ENCODE measurements around the gene ZNF677.
A peak's percentile ranks its signal among the peaks of the same experiment; 100 is the strongest.
"Not testable (repeated sequence)": the region's sequence is repeated elsewhere in the genome, so short reads cannot be mapped to it uniquely, and the experiment has no call there.

The ZNF677 gene

DNA sequence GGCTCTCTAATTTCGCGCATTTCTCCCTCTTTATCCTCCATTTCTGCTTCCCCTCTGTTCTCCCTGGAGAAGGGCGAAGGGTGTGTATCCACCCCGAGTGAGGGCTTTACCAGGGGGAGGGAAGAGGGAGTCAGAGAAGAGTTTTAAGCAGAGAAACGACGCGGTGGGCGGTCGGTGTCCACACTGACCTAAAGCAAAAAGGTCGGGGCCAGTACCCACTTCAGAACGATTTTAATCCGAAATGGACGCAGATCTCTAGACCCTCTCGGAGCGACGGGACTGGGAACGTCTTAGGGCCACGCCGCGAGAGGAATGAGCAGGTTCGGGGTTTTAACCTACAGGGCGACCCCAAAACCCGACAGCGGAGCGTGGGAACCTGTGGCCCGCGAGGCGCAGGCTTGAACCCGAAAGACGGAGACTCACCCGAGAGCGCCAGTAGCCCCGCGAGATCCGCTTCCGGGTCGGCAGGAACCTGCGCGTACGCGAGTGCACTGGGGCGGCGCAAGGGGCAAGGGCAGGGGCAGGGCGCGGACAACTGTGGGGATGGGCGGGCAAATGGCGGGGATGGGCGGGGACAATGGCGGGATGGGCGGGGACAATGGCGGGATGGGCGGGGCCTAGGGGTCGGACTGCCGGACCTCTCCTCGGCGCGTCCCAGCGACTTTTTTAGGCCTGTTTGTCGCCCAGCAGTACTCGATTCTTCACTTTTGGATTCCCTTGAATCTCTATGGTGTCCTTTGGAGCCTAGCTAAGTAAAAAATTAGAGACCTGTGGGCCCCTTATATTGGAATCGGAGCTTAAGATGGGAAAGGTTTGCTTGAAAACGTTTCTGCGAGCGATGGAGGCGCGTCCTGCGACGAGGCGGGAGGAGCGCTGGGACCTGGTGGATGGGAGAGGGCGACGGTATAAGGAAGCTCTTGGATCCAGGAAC is at the start of gene ZNF677:
Gene ZNF677 (minus strand): TSS at position 463 of the 931 bp plus-strand sequence. CDS start 3,323 bp downstream, outside the sequence.
- DNase-seq, result no peak

DNA sequence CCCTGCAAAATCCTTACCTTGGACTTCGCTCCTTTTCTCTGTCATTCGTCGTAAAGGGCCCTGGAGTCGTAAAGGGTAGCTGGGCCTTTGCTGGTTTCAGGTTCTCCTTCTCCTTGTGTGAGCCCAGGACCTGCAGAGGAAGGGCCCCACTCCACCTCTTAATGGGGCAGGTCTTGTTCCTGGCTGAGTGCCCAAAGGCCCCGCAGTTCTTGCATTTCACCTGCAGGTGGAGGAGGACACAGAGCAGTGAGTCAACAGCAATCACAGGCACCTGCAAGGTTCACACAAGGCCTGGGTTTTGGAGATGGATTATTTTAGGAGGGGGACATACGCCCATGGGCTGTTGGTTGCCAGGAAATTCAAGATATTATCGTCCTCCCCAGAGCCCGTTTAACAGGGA is 46.7 kb upstream of the ZNF677 start:
- DNase-seq, result not testable (repeated sequence)

DNA sequence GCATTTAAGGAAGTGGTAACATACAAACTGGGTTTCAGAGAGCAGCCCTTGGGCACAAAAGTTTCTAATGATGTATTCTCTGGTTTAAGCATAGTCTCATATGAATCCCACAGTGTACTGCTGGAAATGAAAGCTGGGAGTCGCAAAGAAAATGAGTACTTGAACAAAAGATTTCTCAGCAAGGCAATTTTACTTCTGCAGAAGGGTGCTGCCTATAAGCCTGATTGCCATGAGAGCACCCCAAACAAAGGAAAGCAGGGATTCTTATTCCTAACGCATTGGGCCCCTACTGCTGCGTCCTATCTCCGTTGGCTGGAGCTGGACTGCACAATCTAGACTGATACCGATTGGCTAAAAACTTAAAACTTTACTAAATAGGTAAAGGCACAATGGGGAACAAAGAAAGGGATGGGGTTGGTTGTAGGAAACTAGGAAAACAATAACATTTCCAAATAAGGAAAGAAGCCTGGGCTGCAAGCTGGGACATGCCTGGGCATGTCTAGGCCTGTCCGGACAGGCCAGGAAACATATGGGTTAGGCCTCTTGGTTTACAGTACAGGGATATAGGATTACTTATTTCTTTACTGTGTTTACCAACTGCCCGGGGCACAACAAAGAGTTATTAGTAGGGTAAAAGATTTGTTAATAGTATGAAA is 40.2 kb upstream of the ZNF677 start:
- no peak for DNase-seq

DNA sequence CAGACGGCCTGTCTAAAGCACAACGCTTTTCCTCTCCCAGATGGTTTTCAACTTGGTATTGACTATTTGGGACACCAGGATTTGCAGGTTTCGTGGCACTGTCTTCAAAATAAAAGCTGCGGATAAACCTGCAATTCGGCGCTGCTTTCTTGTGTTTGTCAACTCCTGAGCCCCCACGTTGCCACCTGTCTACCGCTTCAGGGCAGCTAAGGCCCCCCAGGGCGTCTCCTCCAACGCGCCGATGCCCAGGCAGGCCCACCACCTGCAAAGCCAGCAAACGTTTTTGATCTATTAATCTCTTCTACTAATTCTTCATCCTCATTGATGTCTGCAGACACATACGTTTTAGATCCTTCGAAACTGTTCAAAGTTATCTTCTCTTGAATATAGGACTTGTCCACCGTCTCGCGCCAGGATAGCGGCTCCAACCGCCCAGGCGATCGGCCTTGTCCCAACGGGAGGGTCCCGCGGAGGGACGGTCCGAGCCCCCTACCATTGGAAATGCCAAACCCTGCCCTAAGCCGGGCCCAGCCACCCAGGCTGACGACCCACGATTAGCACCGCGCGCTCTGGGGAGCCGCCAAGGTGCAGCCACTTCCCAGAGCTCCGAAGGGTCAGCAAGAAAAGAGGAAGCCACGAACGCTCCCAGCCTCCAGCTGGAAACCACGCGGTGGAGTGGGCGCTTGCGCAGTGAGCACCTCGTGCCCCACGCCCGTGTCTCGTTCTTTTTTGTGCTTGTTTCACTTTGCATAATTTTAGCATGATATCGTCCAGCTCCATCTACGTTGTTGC is 36.3 kb upstream of the ZNF677 start:
- no peak for DNase-seq

DNA sequence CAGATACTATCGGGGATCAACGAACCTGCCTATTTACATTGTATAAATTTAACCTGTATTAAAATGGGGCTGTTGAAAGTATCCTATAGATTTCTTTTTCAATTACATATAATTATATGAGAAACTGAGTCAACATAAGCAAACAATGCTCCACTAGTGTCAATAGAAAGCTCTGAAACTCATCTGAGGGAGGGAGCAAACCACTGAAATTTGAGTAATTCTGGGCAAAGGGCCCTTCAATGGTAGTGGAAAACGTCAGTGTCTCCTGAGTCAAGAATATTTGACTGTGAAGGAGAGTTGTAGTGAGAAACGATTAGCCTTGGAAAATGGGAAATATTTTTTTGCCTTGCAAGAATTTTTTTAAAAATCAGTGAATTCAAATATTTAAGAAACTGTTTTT is 30.4 kb upstream of the ZNF677 start:
- DNase-seq, result no peak

DNA sequence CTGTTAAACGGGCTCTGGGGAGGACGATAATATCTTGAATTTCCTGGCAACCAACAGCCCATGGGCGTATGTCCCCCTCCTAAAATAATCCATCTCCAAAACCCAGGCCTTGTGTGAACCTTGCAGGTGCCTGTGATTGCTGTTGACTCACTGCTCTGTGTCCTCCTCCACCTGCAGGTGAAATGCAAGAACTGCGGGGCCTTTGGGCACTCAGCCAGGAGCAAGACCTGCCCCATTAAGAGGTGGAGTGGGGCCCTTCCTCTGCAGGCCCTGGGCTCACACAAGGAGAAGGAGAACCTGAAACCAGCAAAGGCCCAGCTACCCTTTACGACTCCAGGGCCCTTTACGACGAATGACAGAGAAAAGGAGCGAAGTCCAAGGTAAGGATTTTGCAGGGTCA is 27.3 kb upstream of the ZNF677 start:
- DNase-seq, result not testable (repeated sequence)

DNA sequence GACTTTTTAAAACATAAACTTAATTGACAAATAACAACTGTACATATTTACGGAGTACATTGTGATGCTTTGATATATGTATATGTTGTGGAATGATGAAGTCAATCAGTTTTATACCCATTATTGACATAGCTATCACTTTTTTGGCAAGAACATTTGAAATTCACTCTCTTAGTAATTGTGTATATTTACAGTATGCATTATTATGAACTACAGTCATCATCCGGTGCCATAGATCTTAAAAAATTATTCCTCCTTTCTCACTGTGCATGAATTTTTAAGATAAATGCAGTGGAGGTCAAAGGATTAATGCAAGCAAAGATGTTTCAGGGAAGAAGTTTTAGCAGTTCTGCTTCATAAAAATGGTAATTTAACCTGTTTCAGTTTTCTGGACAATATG is 20.8 kb upstream of the ZNF677 start:
- DNase-seq, result no peak

DNA sequence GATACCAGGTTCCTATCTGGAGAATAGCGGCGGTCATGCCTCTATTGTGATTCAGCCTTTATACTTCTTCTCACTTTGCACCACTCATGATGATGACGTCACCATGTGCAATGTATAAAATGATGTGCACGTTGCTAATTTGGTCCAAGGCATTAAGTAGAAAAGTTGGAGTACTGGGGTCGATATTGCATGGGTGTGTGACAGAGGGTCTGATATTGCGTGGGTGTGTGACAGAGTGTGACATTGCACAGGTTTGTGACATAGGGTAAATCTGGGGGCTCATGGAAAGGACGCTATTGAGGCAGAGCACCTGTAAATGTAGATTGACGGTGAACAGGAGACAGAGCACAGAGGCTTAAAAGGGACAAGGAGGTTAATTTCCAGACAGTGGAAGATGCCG is 17.4 kb upstream of the ZNF677 start:
- no peak for DNase-seq

DNA sequence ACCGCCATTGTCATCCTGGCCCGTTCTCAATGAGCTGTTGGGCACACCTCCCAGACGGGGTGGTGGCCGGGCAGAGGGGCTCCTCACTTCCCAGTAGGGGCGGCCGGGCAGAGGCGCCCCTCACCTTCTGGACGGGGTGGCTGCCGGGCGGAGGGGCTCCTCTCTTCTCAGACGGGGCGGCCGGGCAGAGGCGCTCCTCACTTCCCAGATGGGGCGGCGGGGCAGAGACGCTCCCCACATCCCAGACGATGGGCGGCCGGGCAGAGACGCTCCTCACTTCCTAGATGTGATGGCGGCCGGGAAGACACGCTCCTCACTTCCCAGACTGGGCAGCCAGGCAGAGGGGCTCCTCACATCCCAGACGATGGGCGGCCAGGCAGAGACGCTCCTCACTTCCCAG is 15.2 kb upstream of the ZNF677 start:
- not testable (repeated sequence) for DNase-seq

DNA sequence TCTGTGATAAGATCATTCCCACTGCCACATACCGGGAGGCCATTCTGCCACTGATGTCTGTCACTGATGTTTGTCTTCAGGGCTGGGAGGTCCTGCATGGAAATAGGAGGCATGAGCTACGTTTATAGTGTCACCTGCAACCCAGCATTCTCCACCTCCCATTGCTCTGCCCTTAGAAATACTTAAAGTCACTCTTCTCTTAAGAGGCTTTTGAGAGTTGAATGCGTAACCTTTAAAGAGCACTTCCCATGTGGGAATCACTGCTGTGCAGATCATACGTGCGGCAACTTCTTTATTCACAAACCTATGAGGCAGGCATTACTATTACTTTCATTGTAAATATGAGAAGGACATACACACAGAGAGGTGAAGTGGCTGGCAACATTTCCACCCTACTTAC is 12.9 kb upstream of the ZNF677 start, which contains the start of gene VN1R4:
Gene VN1R4 (minus strand): TSS at position 101 of the 400 bp plus-strand sequence. CDS start 58 bp downstream, at position 43.
- DNase-seq, result not testable (repeated sequence)

DNA sequence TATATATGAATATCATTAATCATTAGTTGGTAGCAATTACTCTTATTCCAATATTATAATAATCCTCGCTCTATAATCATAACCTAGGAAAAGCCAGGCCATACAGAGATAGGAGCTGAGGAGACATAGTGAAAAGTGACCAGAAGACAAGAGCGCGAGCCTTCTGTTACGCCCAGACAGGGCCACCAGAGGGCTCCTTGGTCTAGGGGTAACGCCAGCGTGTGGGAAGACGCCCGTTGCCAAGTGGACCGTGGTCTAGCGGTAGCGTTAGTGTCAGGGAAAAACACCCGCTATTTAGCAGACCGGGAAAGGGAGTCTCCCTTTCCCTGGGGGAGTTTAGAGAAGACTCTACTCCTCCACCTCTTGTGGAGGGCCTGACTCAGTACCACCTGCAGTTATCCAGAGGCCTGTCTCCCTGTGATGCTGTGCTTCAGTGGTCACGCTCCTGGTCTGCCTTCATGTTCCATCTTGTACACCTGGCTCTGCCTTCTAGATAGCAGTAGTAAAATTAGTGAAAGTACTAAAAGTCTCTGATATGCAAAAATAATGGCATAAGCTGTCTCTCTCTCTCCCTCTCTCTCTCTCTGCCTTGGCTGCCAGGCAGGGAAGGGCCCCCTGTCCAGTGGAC is 3.2 kb upstream of the ZNF677 start, which contains the start of gene VN1R2:
Gene VN1R2 (plus strand): TSS at position 578 of the 628 bp plus-strand sequence. CDS start 84 bp downstream, outside the sequence.
- not testable (repeated sequence) for DNase-seq

DNA sequence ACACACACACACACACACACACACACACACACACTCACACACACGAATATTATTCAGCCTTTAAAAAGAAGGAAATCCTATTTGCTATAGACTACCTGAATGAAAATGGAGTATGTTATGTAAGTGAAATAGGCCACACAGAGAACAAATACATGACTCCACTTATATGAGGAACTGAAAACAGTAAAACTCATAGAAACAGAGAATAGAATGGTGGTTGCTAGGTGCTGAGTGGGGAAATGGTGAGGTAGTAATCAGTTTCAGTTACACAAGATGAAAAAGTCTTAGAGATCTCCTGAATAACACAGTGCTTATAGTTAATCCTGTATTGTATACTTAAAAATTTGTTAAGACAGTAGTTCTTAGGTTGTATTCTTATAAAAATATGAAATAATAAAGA is 8.2 kb downstream of the ZNF677 start:
- DNase-seq, result no peak

DNA sequence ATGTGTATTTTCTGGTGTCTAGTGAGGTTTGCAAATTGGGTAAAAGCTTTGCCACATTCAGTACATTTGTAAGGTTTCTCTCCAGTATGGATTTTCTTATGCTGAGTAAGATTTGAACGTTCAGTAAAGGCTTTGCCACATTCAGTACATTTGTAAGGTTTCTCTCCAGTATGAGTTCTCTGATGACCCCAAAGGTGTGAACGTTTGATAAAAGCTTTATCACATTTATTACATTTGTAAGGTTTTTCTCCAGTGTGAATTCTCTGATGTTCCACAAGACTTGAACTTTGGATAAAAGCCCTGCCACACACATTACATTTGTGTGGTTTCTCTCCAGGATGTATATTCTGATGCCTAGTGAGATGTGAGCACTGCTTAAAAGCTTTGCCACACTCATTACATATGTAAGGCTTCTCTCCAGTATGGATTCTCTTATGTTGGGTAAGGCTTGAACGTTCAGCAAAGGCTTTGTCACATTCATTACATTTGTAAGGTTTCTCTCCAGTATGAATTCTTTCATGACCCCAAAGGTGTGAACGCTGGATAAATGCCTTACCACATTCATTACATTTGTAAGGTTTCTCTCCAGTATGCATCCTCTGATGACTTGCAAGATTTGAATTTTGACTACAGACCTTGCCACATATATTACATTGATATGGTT is 17.4 kb downstream of the ZNF677 start:
- DNase-seq, result no peak

DNA sequence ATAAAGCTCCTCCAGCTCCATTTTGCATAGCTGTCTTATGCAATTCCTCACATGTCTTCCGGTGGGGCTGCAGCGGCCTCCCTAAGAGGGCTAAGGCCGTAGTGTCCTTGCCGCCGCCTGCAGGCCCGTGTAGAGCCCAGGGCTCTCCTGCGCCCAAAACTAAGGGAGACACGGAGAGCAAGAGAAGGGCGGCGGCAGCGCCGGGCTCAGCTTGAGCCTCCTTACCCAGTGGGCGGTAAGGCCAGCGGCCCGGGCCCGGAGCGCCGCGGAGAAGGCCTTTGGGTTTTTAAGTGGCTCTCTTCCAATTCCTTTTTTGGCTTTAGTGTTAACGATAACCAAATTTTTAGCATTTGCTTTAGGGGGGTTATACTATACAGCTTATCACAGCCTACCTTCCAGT is 30.1 kb downstream of the ZNF677 start:
- no peak for DNase-seq

DNA sequence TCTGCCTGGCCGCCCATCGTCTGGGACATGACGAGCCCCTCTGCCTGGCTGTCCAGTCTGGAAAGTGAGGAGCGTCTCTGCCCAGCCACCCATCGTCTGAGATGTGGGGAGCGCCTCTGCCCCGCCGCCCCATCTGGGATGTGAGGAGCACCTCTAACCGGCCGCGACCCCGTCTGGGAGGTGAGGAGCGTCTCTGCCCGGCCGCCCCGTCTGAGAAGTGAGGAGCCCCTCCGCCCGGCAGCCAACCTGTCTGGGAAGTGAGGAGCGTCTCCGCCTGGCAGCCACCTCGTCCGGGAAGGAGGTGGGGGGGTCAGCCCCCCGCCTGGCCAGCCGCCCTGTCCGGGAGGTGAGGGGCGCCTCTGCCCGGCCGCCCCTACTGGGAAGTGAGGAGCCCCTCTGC is 32.0 kb downstream of the ZNF677 start:
- DNase-seq, result not testable (repeated sequence)

DNA sequence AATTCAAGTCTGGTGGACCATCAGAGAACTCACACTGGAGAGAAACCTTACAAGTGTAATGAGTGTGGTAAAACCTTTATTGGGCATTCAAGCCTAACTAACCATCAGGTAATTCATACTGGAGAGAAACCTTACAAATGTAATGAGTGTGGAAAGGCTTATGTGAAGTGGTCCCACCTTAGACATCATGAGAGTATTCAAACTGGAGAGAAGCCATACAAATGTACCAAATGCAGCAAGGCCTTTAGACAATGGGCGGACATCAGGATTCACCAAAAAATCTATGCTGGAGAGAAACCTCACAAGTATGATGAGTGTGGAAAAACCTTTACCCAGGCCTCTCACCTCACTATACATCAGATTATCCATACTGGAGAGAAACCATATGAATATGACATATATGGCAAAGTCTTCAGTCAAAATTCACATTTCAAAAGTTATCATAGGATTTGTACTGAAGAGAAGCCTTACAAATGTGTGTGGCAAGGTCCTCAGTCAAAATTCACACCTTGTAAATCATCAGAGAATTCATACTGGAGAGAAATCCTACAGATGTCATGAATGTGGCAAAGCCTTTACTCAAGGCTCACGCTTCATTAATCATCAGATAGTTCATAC is 41.9 kb downstream of the ZNF677 start:
- no peak for DNase-seq

DNA sequence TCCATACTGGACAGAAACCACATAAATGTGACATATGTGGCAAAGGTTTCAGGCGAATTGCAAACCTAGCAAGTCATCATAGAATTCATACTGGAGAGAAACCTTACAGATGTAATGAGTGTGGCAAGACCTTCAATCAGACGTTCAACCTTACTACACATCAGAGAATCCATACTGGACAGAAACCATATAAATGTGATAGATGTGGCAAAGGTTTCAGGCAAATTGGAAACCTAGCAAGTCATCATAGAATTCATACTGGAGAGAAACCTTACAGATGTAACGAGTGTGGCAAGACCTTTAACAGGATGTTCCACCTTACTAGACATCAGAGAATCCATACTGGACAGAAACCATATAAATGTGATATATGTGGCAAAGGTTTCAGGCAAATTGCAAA is 43.1 kb downstream of the ZNF677 start:
- DNase-seq, result not testable (repeated sequence)

DNA sequence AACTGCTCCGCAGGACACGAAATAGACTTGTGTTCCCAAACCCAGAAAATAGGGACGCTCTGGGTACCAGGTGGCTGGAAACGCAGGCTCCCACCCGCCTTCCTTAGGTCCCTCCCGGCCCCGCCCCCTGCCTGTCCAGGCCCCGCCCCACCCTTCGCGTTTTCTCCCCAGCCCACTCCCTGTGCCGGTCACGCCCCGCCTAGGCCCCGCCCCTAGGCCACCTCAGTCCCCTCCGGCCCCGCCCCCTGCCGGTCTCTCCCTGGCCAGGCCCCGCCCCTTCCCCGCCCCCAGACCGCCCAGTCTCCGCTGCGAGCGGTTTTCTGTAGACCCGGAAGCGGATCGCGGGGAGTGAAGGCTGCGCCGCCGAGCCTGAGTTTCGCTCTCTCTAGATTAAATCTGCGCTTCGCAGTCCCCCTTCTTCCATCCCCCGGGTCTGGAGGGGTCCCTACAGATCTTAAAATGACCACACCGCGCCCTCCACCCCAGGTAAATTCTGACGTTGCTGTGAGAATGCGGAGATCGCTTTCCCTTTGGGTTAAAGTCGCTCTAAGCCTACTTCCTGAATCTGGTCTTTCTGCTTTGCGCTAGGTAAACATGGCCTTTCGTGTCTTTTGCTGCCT is 57.8 kb downstream of the ZNF677 start:
- DNase-seq, result no peak

DNA sequence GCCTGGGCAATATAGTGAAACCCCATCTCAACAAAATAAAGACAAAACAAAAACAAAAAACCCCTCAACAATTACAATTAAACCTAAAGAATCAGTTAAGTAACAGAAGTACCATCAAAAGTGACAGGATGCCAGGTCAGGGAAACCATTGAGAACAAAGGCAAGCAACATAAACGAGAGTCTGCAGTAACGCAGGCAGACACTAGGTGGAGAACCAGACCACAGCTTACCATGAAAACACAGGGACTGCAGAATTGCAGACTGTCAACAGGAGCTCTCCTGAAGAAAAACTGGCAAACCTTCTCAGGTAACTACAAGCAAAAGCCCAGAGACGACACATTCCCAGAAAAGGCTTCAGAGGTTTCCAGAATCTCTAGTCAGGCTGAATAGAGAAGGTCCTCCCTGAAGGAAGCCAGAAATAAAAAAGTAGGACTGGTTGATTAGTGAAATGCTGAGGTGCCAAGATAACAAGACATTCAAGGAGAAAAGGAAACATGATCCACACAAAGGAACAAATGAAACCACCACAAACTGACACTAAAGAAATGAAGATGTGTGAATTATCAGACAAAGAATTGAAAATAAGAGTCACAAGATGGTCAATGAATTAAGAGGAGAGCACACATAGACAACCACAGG is 59.3 kb downstream of the ZNF677 start:
- peak in 1 of 2 experiments; percentile 24 for DNase-seq

DNA sequence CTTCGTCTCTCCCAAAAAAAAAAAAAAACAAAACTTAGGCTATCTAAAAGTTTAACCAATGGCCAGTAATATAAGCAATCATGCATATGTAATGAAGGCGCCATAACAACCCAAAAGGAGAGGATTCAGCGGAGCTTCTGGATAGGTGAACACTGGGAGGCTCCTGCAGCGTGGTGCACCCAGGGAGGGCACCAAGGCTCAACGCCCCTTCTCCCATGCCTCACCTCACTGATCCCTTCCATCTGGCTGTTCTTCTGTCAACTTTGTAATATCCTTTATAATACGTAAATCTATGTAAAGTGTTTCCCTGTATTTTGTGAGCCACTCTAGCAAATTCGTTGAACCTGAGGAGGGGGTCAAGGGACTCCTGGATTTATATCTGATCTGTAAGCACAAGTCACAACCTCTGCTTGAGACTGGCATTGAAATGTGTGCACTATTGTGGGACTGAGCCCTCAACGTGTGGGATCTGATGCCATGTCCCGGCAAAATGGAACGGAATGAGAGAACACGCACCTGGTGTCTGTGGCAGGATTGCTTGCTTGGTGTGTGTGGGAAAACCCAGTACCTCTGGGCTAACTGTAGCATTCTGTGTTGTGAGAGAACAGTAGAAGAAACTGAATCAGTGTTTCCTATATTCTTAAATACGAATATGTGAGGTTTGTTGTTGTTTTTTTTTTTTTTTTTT is 61.0 kb downstream of the ZNF677 start:
- DNase-seq, result no peak
